Colonic mucosa (tissue), 4 donors: Measurements from ENCODE around the gene FDX2. TPM values are rescaled to one million over a fixed set of nuclear protein-coding genes. Genes with fewer than 3 reads are reported as not detected.

Experiments used
- DNase-seq: peaks from one replicate; pipeline ENCODE4 v3.0.0-alpha.2; 2020
- H3K27ac ChIP-seq: fragments of 200-600 bp; one replicate; pipeline ENCODE4 v1.8.0; 2021
- H3K27me3 ChIP-seq: fragments of 200-600 bp; one replicate; pipeline ENCODE4 v1.8.0; 2021
- H3K36me3 ChIP-seq: fragments of 200-600 bp; one replicate; pipeline ENCODE4 v1.8.0; 2021
- H3K4me1 ChIP-seq: fragments of 200-600 bp; one replicate; pipeline ENCODE4 v1.8.0; 2021; ENCODE audit warnings: mild to moderate bottlenecking
- H3K4me3 ChIP-seq: fragments of 200-600 bp; one replicate; pipeline ENCODE4 v1.8.0; 2021
- H3K9ac ChIP-seq, 2 donors: one replicate each; pipeline ENCODE4 v1.7.0; 2013; ENCODE audit warnings: control low read depth in 2 of 2, low read depth in 2 of 2, low read length in 2 of 2
- H3K9me3 ChIP-seq: fragments of 200-600 bp; one replicate; pipeline ENCODE4 v1.8.0; 2021
- intact Hi-C: fragments of 100-400 bp; cut with DNase I; formaldehyde crosslinking; loops from one replicate; pipeline ENCODE4 v1.14.1; 2022
- total RNA-seq, 2 donors: library from RNA; stranded (reverse); fragmentation: NEBNext Ultra II Directional in 1 of 2; extraction: Animal tissue kit (Norgen Biotek cat#: 25700) in 1 of 2; gene quantifications; one replicate each; pipeline ENCODE4 v1.2.1, GENCODE V29; 2021
- TF ChIP-seq, protein P1 (sequence below): fragments of 200-600 bp; IDR thresholded peaks from one replicate; pipeline ENCODE4 v1.8.0; 2022; ENCODE audit warnings: antibody characterized with exemption, mild to moderate bottlenecking
- donor health status: healthy.
- donor health status: DM: no; HTN: no; CAD: no.
- donor health status: DM: no; HTN: no; CAD: no.

The FDX2 gene
- total RNA-seq, 2 donors from 2014 or later, result 10.7 to 19.8 TPM

DNA sequence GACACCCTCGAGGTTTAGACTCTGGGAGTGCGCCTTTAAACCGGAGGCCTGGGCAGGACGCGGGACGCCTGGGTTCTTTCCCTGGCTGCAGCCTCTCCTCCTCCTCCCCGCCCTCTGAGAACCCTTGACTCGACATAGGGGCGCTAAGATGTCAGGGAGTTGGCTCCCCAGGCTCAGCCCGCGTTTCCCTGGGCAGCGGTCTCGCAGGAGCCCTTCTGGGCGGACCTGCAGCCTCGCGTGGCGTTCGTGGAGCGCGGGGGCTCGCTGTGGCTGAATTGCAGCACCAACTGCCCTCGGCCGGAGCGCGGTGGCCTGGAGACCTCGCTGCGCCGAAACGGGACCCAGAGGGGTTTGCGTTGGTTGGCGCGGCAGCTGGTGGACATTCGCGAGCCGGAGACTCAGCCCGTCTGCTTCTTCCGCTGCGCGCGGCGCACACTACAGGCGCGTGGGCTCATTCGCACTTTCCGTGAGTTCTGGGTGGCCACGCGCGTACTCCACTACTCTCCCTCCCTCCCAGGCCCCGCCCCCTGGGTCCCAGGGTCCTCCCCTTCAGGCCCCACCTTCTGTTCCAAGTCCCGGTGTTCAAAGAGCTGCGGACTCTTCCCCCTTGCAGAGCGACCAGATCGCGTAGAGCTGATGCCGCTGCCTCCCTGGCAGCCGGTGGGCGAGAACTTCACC, 24.8 kb downstream of the FDX2 start:
- intact Hi-C loops, result no loop called here
- Histone ChIP-seq H3K9ac (peak overlapping the region in 1 of 2 donors; percentile 48), H3K27ac (no peak overlapping the region), H3K4me3 (peak overlapping the region; percentile 42), H3K9me3 (no peaks in the 10 kb centered on the region), H3K36me3 (no peaks in the 10 kb centered on the region), H3K27me3 (peaks cover 80% of the 10 kb centered on the region), H3K4me1 (peaks cover 51% of the 10 kb centered on the region)
- TF ChIP-seq, protein P1, sequence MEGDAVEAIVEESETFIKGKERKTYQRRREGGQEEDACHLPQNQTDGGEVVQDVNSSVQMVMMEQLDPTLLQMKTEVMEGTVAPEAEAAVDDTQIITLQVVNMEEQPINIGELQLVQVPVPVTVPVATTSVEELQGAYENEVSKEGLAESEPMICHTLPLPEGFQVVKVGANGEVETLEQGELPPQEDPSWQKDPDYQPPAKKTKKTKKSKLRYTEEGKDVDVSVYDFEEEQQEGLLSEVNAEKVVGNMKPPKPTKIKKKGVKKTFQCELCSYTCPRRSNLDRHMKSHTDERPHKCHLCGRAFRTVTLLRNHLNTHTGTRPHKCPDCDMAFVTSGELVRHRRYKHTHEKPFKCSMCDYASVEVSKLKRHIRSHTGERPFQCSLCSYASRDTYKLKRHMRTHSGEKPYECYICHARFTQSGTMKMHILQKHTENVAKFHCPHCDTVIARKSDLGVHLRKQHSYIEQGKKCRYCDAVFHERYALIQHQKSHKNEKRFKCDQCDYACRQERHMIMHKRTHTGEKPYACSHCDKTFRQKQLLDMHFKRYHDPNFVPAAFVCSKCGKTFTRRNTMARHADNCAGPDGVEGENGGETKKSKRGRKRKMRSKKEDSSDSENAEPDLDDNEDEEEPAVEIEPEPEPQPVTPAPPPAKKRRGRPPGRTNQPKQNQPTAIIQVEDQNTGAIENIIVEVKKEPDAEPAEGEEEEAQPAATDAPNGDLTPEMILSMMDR, result no peak
- DNase-seq, result peak; percentile 77

DNA sequence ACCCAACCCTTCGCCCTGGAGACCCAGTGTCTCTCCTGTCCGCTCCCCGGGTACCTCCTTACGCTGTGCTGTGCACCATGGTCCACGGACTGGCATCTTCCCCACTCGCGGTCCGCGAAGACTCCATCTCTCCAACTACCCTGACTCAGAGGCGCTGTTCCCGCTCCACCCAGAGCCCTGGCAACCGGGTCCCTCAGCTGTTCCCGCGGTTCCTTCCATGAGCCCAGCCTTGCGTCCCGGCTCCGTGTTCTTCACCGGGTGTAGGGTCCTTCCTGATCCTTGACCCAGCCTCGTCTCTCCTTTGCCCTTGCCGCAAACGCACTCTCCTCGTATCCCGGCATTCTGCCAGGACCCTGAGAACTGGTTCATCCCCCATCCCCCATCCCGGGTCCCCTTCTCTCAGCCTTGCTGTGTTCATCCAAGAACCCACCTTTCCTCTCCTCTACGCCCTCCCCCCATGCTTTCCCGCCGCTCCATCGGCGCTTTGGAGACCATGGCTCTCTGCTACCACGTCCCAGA, 25.4 kb downstream of the FDX2 start:
- intact Hi-C loops, result no loop called here
- no peak for DNase-seq
- peaks cover 45% of the 10 kb centered on the region for H3K4me1 ChIP-seq
- H3K9ac ChIP-seq, result no peak overlapping the region
- H3K27ac ChIP-seq, result no peak overlapping the region
- H3K36me3 ChIP-seq, result no peaks in the 10 kb centered on the region
- H3K27me3 ChIP-seq, result peaks cover 76% of the 10 kb centered on the region
- no peak overlapping the region for H3K4me3 ChIP-seq
- H3K9me3 ChIP-seq, result no peaks in the 10 kb centered on the region
- TF ChIP-seq, protein P1, result no peak

GRCh38 chr19:10289836-10290356, 25.9 kb downstream of the FDX2 start, which contains the start of gene ICAM5:
TSS of gene ICAM5 (plus strand) at chr19:10289952. CDS start at chr19:10290044, 92 bp downstream.
- Histone ChIP-seq H3K4me3 (peak within 1 kb of the TSS; percentile 42), H3K4me1 (peaks cover 40% of the 10 kb centered on the region), H3K9ac (peak within 1 kb of the TSS in 1 of 2 donors; percentile 12), H3K27ac (no peak within 1 kb of the TSS), H3K9me3 (no peaks in the 10 kb centered on the region), H3K27me3 (peaks cover 71% of the 10 kb centered on the region), H3K36me3 (no peaks in the 10 kb centered on the region)
- intact Hi-C loops, result no loop called here
- DNase-seq, result no peak
- TF ChIP-seq, protein P1, result no peak

DNA sequence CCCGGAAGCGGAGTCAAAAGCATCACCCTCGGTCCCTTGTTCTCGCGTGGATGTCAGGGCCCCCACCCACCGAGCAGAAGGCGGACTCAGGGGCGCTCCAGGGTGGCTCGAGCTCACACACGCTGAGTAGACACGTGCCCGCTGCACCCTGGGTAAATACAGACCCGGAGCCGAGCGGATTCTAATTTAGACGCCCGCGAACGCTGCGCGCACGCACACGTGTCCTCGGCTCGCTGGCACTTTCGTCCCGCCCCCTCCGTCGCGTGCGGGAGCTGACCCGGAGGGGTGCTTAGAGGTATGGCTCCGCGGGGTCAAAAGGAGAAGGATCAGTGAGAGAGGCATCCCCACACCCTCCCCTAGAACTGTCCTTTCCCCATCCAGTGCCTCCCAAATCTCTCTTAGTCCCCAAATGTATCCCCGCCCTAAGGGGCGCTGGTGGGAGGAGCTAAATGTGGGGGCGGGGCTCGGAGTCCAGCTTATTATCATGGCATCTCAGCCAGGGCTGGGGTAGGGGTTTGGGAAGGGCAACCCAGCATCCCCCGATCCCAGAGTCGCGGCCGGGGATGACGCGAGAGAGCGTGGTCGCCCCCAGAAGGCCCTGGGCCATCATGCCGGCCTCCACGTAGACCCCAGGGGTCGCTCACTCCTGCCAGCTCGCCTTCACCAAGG, 26.5 kb downstream of the FDX2 start:
- peak; percentile 41 for DNase-seq
- Histone ChIP-seq H3K4me3 (peak overlapping the region; percentile 17), H3K4me1 (peaks cover 40% of the 10 kb centered on the region), H3K27ac (no peak overlapping the region), H3K36me3 (no peaks in the 10 kb centered on the region), H3K9ac (peak overlapping the region in 1 of 2 donors; percentile 12), H3K27me3 (peaks cover 65% of the 10 kb centered on the region), H3K9me3 (no peaks in the 10 kb centered on the region)
- intact Hi-C loops, result no loop called here
- TF ChIP-seq, protein P1, result no peak

DNA sequence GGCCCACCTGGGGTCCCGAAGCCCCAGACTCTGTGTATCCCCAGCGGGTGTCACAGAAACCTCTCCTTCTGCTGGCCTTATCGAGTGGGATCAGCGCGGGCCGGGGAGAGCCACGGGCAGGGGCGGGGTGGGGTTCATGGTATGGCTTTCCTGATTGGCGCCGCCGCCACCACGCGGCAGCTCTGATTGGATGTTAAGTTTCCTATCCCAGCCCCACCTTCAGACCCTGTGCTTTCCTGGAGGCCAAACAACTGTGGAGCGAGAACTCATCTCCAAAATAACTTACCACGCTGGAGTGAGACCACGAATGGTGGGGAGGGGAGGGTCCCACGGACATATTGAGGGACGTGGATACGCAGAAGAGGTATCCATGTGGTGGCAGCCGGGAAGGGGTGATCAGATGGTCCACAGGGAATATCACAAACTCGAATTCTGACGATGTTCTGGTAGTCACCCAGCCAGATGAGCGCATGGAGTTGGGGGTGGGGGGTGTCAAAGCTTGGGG, 27.1 kb downstream of the FDX2 start:
- no peak overlapping the region for H3K27ac ChIP-seq
- TF ChIP-seq, protein P1, result no peak
- intact Hi-C loops, result no loop called here
- H3K9me3 ChIP-seq, result no peaks in the 10 kb centered on the region
- peaks cover 59% of the 10 kb centered on the region for H3K27me3 ChIP-seq
- no peaks in the 10 kb centered on the region for H3K36me3 ChIP-seq
- H3K4me1 ChIP-seq, result peaks cover 40% of the 10 kb centered on the region
- H3K9ac ChIP-seq, result peak overlapping the region in 1 of 2 donors; percentile 12
- peak; percentile 72 for DNase-seq
- H3K4me3 ChIP-seq, result peak overlapping the region; percentile 17
